ENCODE measurements around the gene TRIM67.
"Not testable (repeated sequence)": the region's sequence is repeated elsewhere in the genome, so short reads cannot be mapped to it uniquely, and the experiment has no call there.

TRIM67 gene

GRCh38 chr1:231209531-231209930 is 47.7 kb downstream of the TRIM67 start:
- no peak for DNase-seq

- DNase-seq, result no peak
Measured at GRCh38 chr1:231210126-231210525, 48.3 kb downstream of the TRIM67 start.

GRCh38 chr1:231211005-231211857 is 49.4 kb downstream of the TRIM67 start:
- DNase-seq, result peak; percentile 60

- not testable (repeated sequence) for DNase-seq
Measured at GRCh38 chr1:231212301-231212700, 50.4 kb downstream of the TRIM67 start.

- no peak for DNase-seq
Measured at GRCh38 chr1:231213831-231214573, 52.1 kb downstream of the TRIM67 start.

- no peak for DNase-seq
Measured at GRCh38 chr1:231214918-231215680, 53.2 kb downstream of the TRIM67 start.

GRCh38 chr1:231215681-231216385 is 54.0 kb downstream of the TRIM67 start:
- no peak for DNase-seq

GRCh38 chr1:231216498-231216897 is 54.6 kb downstream of the TRIM67 start:
- DNase-seq, result no peak

- no peak for DNase-seq
Measured at GRCh38 chr1:231217056-231217455, 55.2 kb downstream of the TRIM67 start.

GRCh38 chr1:231218078-231218477 is 56.2 kb downstream of the TRIM67 start:
- DNase-seq, result no peak

- no peak for DNase-seq
Measured at GRCh38 chr1:231219422-231220401, 57.9 kb downstream of the TRIM67 start.

- DNase-seq, result no peak
Measured at GRCh38 chr1:231220801-231221200, 58.9 kb downstream of the TRIM67 start.

- no peak for DNase-seq
Measured at GRCh38 chr1:231226156-231226555, 64.3 kb downstream of the TRIM67 start.

GRCh38 chr1:231231511-231231910 is 69.7 kb downstream of the TRIM67 start:
- no peak for DNase-seq

GRCh38 chr1:231232870-231233734 is 71.2 kb downstream of the TRIM67 start:
- no peak for DNase-seq

- no peak for DNase-seq
Measured at GRCh38 chr1:231233735-231234417, 72.0 kb downstream of the TRIM67 start.

GRCh38 chr1:231234506-231234905 is 72.6 kb downstream of the TRIM67 start:
- DNase-seq, result no peak

- no peak for DNase-seq
Measured at GRCh38 chr1:231235526-231236207, 73.8 kb downstream of the TRIM67 start.

GRCh38 chr1:231236208-231236591 is 74.3 kb downstream of the TRIM67 start:
- DNase-seq, result no peak
